GM12872 (cell line): Measurements from ENCODE around the gene CSHL1.

ENCODE experiments used
- CTCF ChIP-seq: IDR thresholded peaks from 3 replicates; pipeline ENCODE4 v1.5.1; 2011; ENCODE audit warnings: low read depth, mild to moderate bottlenecking, low read length, moderate library complexity; ENCODE audit not compliant: insufficient read depth

The CSHL1 gene

DNA sequence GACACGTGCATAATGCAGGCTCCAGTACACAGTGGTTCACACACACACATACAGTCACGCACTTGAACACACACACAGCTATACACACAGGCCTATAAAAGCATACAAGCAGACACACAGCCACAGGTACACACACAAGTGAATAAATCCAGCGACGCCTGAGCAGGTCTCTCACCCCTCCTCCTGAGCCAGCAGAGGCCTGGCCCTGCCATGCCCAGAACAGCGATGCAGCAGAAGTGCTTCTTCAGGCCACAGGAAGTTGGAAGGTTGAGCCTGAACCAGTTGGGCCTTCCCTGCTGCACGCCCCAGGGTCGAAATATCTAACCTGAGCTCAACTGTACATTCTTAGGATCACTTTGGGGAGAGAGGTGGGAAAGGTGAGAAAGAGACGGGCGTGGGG is 28.3 kb upstream of the CSHL1 start:
- no peak for TF ChIP-seq CTCF

DNA sequence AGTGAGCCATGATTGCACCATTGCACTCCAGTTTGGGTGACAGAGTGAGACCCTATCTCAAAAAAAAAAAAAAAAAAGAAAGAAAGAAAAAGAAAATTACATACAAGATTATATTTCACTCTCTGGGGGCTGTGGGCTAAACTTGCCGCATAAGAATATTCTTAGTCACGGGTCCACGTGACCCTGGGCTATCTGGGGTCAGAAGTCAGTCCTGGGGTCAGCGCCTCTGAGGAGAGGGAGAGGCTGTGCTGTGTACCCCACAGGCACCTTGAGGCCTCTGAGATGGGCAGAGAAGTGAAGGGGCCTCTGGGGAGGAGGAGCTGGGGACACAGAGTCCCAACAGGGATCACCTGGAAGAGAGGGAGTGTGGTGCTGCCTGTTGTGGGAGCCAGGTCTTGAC is 26.9 kb upstream of the CSHL1 start:
- TF ChIP-seq CTCF, result no peak

DNA sequence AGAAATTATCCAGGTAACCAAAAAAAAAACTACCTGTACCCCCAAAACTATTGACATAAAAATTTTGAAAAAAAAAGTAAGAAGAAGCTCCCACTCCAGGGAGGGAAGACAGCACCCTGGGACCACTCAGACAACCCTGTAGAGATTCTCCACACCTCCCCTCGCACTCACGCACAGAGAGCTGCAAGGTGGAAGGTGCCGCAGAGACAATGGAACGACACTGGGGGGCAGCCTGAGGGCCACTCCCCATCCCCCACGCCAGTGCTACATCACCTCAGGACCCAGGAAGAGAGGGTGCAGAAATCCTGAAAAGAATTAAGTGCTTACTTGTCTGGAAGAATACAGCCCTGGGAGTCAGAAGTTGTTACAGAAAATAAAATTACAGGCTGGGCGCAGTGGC is 26.3 kb upstream of the CSHL1 start:
- TF ChIP-seq CTCF, result no peak

GRCh38 chr17:63934183-63935112 is 23.4 kb upstream of the CSHL1 start:
- TF ChIP-seq CTCF, result no peak

GRCh38 chr17:63933598-63933997 is 22.5 kb upstream of the CSHL1 start:
- no peak for TF ChIP-seq CTCF

DNA sequence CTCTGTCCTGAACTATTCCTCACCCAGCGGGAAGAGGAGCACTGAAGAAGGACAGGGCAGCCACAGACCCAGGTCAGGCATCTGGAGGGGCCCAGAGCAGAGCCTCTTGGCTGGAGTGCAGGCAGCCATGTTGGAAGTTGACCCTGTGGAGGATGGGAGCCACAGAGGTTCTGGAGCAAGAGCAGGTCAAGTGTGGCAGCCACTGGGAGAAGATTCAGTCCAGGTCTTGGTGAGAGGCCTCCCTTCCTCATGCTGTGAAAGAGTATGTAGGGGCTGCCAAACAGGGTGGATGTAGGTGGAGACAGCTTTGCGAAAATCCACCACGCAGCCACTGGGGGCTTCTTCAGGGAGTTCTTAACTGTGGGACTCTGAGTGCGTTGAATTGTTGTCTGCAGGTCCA is 21.7 kb upstream of the CSHL1 start:
- no peak for TF ChIP-seq CTCF

DNA sequence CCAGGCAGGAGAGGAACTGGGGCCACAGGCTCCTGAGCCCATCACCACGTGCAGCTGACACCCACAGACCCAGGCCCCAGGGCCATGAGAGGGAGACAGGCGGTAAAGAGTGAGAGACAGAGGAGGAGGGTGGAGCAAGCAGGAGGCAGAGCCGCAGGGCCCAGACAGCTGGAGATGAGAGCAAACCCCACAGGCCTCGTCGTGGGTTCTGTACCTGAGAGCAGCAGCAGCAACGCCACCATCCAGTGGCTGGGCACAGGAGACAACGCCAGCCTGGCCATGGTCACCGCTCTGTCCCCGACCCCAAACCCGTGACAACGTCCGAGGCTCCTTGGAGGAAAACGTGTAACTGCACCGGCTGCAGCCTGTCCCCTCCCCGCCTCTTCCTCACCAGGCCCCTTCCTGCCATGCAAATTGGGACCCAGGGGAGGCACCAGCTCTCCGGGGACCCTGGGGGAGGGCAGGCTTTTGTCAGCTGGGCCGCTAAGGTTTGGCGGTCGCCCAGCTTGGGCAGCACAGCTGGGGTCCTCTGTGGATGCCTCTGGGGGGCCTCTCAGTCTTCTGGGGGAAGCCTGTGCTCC is 21.0 kb upstream of the CSHL1 start, which contains the start of gene CD79B:
CD79B (minus strand) TSS at position 351 of the 581 bp plus-strand sequence; CDS start at position 281, 70 bp downstream.
- no peak for TF ChIP-seq CTCF
